ENCODE results near the gene VAV2.

- TF ChIP-seq CTCF (IDR thresholded peaks at IDR 0.05; ENCODE audit: low read depth, low read length, missing input control) = no peak
- no peak for TF ChIP-seq MAX (IDR thresholded peaks at IDR 0.05)
- no peak for TF ChIP-seq EGR1 (IDR thresholded peaks at IDR 0.05; ENCODE audit: low read depth in 2 of 2)
- TF ChIP-seq FOXA1 (IDR thresholded peaks at IDR 0.05) = no peak
- no peak for TF ChIP-seq SP1 (IDR thresholded peaks at IDR 0.05)
- TF ChIP-seq REST (IDR thresholded peaks at IDR 0.05) = no peak
- no peak for TF ChIP-seq JUND (IDR thresholded peaks at IDR 0.05)
- no peak for TF ChIP-seq RAD21 (IDR thresholded peaks at IDR 0.05)
- TF ChIP-seq ZBTB33 (IDR thresholded peaks at IDR 0.05) = no peak
- TF ChIP-seq YY1 (IDR thresholded peaks at IDR 0.05) = no peak
- TF ChIP-seq GABPA (IDR thresholded peaks at IDR 0.05 in 1 of 2, conservative IDR thresholded peaks at IDR 0.05 in 1 of 2) = no peak
- TF ChIP-seq RXRA (IDR thresholded peaks at IDR 0.05) = no peak
- no peak for TF ChIP-seq HNF4A (conservative IDR thresholded peaks at IDR 0.05)
- no peak for TF ChIP-seq NR2F2 (IDR thresholded peaks at IDR 0.05)
Measured at GRCh38 chr9:133948131-133948530, 44.0 kb downstream of the VAV2 start.
